Astrocyte (in vitro differentiated cells and primary cell): Measurements from ENCODE around the gene F11R. TPM values are rescaled to one million over a fixed set of nuclear protein-coding genes. Genes with fewer than 3 reads are reported as not detected.

Experiments used
- DNase-seq: peaks from one replicate; pipeline ENCODE4 v3.0.0-alpha.2; 2010; ENCODE audit warnings: low read depth
- FAIRE-seq: peaks from 2 replicates; lab custom pipeline; 2011; peaks lifted over from hg19 to GRCh38; lab: Jason Lieb, UNC
- H2AFZ ChIP-seq: 2 replicates; pipeline ENCODE4 v1.6.0; 2012; ENCODE audit warnings: low read depth, low read length, inconsistent platforms
- H3K27ac ChIP-seq: 2 replicates; pipeline ENCODE4 v1.5.1; 2011; ENCODE audit warnings: low read depth, low read length, inconsistent platforms
- H3K27me3 ChIP-seq: 2 replicates; pipeline ENCODE4 v1.6.0; 2011; ENCODE audit warnings: low read length, inconsistent platforms; ENCODE audit not compliant: insufficient read depth
- H3K36me3 ChIP-seq: 2 replicates; pipeline ENCODE4 v1.5.1; 2011; ENCODE audit warnings: low read length, inconsistent platforms; ENCODE audit not compliant: insufficient read depth
- H3K4me1 ChIP-seq: 2 replicates; pipeline ENCODE4 v1.5.1; 2011; ENCODE audit warnings: low read length, inconsistent platforms; ENCODE audit not compliant: insufficient read depth
- H3K4me2 ChIP-seq: 2 replicates; pipeline ENCODE4 v1.6.0; 2012; ENCODE audit warnings: low read length, inconsistent platforms
- H3K4me3 ChIP-seq: 2 replicates; pipeline ENCODE4 v1.5.1; 2011; ENCODE audit warnings: low read depth, mild to moderate bottlenecking, low read length, inconsistent platforms; ENCODE audit not compliant: insufficient read depth
- H3K79me2 ChIP-seq: 2 replicates; pipeline ENCODE4 v1.6.0; 2012; ENCODE audit warnings: mild to moderate bottlenecking, low read length, inconsistent platforms; ENCODE audit not compliant: insufficient read depth
- H3K9ac ChIP-seq: 2 replicates; pipeline ENCODE4 v1.6.0; 2012; ENCODE audit warnings: mild to moderate bottlenecking, low read length, inconsistent platforms
- H3K9me3 ChIP-seq: 2 replicates; pipeline ENCODE4 v1.5.1; 2012; ENCODE audit warnings: low read depth, mild to moderate bottlenecking, low read length, inconsistent platforms; ENCODE audit not compliant: insufficient read depth
- H4K20me1 ChIP-seq: 2 replicates; pipeline ENCODE4 v1.6.0; 2012; ENCODE audit warnings: low read length, inconsistent platforms; ENCODE audit not compliant: insufficient read depth
- H3K27ac Mint-ChIP-seq: one replicate; pipeline ENCODE4 v1.8.0; 2021; ENCODE audit warnings: mild to moderate bottlenecking, mixed read lengths; ENCODE audit not compliant: unreplicated experiment
- H3K27me3 Mint-ChIP-seq: one replicate; pipeline ENCODE4 v1.8.0; 2021; ENCODE audit warnings: low read depth, mixed read lengths; ENCODE audit not compliant: unreplicated experiment
- H3K36me3 Mint-ChIP-seq: one replicate; pipeline ENCODE4 v1.8.0; 2021; ENCODE audit warnings: low read depth, mixed read lengths; ENCODE audit not compliant: unreplicated experiment
- H3K4me1 Mint-ChIP-seq: one replicate; pipeline ENCODE4 v1.8.0; 2021; ENCODE audit warnings: low read depth, mixed read lengths; ENCODE audit not compliant: unreplicated experiment
- H3K4me3 Mint-ChIP-seq: one replicate; pipeline ENCODE4 v1.8.0; 2021; ENCODE audit warnings: mild to moderate bottlenecking, moderate library complexity, mixed read lengths; ENCODE audit not compliant: unreplicated experiment
- H3K9me3 Mint-ChIP-seq: one replicate; pipeline ENCODE4 v1.8.0; 2021; ENCODE audit warnings: mild to moderate bottlenecking, mixed read lengths; ENCODE audit not compliant: unreplicated experiment
- CTCF ChIP-seq: IDR thresholded peaks from 2 replicates; pipeline ENCODE4 v1.5.1; 2011; ENCODE audit warnings: low read depth, mild to moderate bottlenecking, inconsistent platforms, low read length, moderate library complexity; ENCODE audit not compliant: insufficient read depth
- EZH2 ChIP-seq: IDR thresholded peaks from 2 replicates; pipeline ENCODE4 v1.6.1; 2012; ENCODE audit warnings: mild to moderate bottlenecking, low read length, inconsistent platforms; ENCODE audit not compliant: insufficient read depth
- total RNA-seq: library from RNA; stranded (reverse); gene quantifications from 2 replicates; pipeline ENCODE4 v1.2.1, GENCODE V29; 2021

The F11R gene
- total RNA-seq, 1 donor from 2014 or later = 68.6 TPM

- Mint-ChIP-seq H3K4me1 (peaks cover 2% of the 10 kb centered on the region), H3K9me3 (no peaks in the 10 kb centered on the region), H3K36me3 (peaks cover 22% of the 10 kb centered on the region), H3K4me3 (peak overlapping the region; percentile 81), H3K27me3 (no peaks in the 10 kb centered on the region), H3K27ac (no peak overlapping the region)
- FAIRE-seq (no peak), DNase-seq (no peak)
- H2AFZ ChIP-seq = peak overlapping the region; percentile 63
- peaks cover 19% of the 10 kb centered on the region for H3K36me3 ChIP-seq
- H3K27me3 ChIP-seq = no peaks in the 10 kb centered on the region
- H3K27ac ChIP-seq = no peak overlapping the region
- H3K9me3 ChIP-seq = no peaks in the 10 kb centered on the region
- H3K4me3 ChIP-seq = peak overlapping the region; percentile 33
- peak overlapping the region; percentile 75 for H3K4me2 ChIP-seq
- H3K9ac ChIP-seq = peak overlapping the region; percentile 50
- no peaks in the 10 kb centered on the region for H3K4me1 ChIP-seq
- no peak for TF ChIP-seq EZH2
- TF ChIP-seq CTCF = no peak
- H4K20me1 ChIP-seq = peaks cover 6% of the 10 kb centered on the region
- peaks cover 5% of the 10 kb centered on the region for H3K79me2 ChIP-seq
Measured at GRCh38 chr1:161037661-161038522, 16.9 kb upstream of the F11R start.

- Histone ChIP-seq H3K4me3 (no peak overlapping the region), H3K4me2 (no peak overlapping the region), H3K27me3 (no peaks in the 10 kb centered on the region), H3K79me2 (no peaks in the 10 kb centered on the region), H3K36me3 (no peaks in the 10 kb centered on the region), H3K9me3 (no peaks in the 10 kb centered on the region), H3K9ac (no peak overlapping the region), H2AFZ (no peak overlapping the region), H4K20me1 (no peaks in the 10 kb centered on the region), H3K27ac (no peak overlapping the region), H3K4me1 (no peaks in the 10 kb centered on the region)
- DNase-seq = no peak
- peaks cover 3% of the 10 kb centered on the region for H3K36me3 Mint-ChIP-seq
- no peaks in the 10 kb centered on the region for H3K4me1 Mint-ChIP-seq
- H3K27ac Mint-ChIP-seq = no peak overlapping the region
- H3K9me3 Mint-ChIP-seq = no peaks in the 10 kb centered on the region
- H3K27me3 Mint-ChIP-seq = no peaks in the 10 kb centered on the region
- H3K4me3 Mint-ChIP-seq = no peak overlapping the region
- no peak for TF ChIP-seq EZH2
- TF ChIP-seq CTCF = no peak
- FAIRE-seq = no peak
Measured at GRCh38 chr1:161033751-161034150, 12.8 kb upstream of the F11R start.

- no peaks in the 10 kb centered on the region for H3K27me3 ChIP-seq
- H3K27ac Mint-ChIP-seq = no peak overlapping the region
- no peak overlapping the region for H3K27ac ChIP-seq
- H2AFZ ChIP-seq = no peak overlapping the region
- H3K4me2 ChIP-seq = no peak overlapping the region
- no peaks in the 10 kb centered on the region for H4K20me1 ChIP-seq
- H3K4me3 ChIP-seq = no peak overlapping the region
- H3K36me3 ChIP-seq = no peaks in the 10 kb centered on the region
- DNase-seq = no peak
- no peaks in the 10 kb centered on the region for H3K4me1 Mint-ChIP-seq
- H3K9me3 ChIP-seq = no peaks in the 10 kb centered on the region
- H3K9ac ChIP-seq = no peak overlapping the region
- no peaks in the 10 kb centered on the region for H3K9me3 Mint-ChIP-seq
- TF ChIP-seq CTCF (no peak), EZH2 (no peak)
- no peaks in the 10 kb centered on the region for H3K79me2 ChIP-seq
- no peak for FAIRE-seq
- peaks cover 3% of the 10 kb centered on the region for H3K36me3 Mint-ChIP-seq
- H3K4me1 ChIP-seq = no peaks in the 10 kb centered on the region
- H3K4me3 Mint-ChIP-seq = no peak overlapping the region
- H3K27me3 Mint-ChIP-seq = no peaks in the 10 kb centered on the region
Measured at GRCh38 chr1:161032409-161032808, 11.5 kb upstream of the F11R start.
